ENCODE measurements around the gene RNF13. TPM values are rescaled to one million over a fixed set of nuclear protein-coding genes. Genes with fewer than 3 reads are reported as not detected.

RNF13 gene
- total RNA-seq, 1 experiment from 2014 or later: 28.9 TPM

DNA sequence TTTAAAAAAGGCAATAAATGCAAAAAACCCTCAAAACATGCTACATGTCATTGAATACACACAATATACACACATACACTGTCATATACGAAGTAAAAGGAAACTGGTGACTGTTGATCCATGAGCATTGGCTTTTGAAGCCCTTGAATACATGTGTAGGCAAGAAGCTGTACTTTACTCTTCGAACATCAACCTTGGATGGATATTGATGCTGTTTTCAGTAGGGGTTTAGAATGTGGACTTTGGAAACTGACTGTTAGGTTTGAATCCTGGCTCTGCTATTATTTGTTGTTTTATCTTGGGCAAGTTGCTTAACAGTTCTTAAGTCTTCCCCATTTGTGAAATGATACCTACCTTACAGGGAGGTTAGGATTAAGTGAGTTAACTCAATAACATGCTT, 30.5 kb downstream of the RNF13 start (continued):
- TF ChIP-seq ZBTB21 (CRISPR knock-in tag; IDR thresholded peaks at IDR 0.05; ENCODE audit: borderline replicate concordance): no peak
- TF ChIP-seq, protein P1, sequence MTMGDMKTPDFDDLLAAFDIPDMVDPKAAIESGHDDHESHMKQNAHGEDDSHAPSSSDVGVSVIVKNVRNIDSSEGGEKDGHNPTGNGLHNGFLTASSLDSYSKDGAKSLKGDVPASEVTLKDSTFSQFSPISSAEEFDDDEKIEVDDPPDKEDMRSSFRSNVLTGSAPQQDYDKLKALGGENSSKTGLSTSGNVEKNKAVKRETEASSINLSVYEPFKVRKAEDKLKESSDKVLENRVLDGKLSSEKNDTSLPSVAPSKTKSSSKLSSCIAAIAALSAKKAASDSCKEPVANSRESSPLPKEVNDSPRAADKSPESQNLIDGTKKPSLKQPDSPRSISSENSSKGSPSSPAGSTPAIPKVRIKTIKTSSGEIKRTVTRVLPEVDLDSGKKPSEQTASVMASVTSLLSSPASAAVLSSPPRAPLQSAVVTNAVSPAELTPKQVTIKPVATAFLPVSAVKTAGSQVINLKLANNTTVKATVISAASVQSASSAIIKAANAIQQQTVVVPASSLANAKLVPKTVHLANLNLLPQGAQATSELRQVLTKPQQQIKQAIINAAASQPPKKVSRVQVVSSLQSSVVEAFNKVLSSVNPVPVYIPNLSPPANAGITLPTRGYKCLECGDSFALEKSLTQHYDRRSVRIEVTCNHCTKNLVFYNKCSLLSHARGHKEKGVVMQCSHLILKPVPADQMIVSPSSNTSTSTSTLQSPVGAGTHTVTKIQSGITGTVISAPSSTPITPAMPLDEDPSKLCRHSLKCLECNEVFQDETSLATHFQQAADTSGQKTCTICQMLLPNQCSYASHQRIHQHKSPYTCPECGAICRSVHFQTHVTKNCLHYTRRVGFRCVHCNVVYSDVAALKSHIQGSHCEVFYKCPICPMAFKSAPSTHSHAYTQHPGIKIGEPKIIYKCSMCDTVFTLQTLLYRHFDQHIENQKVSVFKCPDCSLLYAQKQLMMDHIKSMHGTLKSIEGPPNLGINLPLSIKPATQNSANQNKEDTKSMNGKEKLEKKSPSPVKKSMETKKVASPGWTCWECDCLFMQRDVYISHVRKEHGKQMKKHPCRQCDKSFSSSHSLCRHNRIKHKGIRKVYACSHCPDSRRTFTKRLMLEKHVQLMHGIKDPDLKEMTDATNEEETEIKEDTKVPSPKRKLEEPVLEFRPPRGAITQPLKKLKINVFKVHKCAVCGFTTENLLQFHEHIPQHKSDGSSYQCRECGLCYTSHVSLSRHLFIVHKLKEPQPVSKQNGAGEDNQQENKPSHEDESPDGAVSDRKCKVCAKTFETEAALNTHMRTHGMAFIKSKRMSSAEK (CRISPR knock-in tag; IDR thresholded peaks at IDR 0.05; ENCODE audit: borderline replicate concordance): no peak

DNA sequence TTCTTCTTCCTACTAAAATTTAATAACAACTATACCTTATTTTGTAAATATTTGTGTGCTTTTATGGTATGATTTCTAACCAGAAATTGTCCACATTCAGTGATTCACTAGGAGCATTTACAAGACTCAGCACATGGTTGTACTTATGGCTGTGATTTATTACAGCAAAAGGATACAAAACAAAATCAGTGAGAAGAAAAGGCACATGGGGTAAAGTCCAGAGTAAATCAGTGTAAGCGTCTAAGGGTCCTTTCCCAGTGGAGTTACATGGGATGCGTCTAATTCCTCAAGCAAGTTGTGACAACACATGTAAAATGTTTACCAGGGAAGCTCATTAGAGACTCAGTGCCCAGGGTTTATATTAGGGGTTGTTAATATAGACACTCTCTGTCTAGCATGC, 31.1 kb downstream of the RNF13 start:
- H3K9me3 Mint-ChIP-seq: peaks cover 8% of the 10 kb centered on the region
- no peak for TF ChIP-seq HMGA2 (CRISPR knock-in tag; IDR thresholded peaks at IDR 0.05)
- no peak for TF ChIP-seq ZNF423 (CRISPR knock-in tag; IDR thresholded peaks at IDR 0.05)
- no peak for TF ChIP-seq MYBL2 (CRISPR knock-in tag; IDR thresholded peaks at IDR 0.05)
- TF ChIP-seq, protein P2, sequence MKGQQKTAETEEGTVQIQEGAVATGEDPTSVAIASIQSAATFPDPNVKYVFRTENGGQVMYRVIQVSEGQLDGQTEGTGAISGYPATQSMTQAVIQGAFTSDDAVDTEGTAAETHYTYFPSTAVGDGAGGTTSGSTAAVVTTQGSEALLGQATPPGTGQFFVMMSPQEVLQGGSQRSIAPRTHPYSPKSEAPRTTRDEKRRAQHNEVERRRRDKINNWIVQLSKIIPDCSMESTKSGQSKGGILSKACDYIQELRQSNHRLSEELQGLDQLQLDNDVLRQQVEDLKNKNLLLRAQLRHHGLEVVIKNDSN (CRISPR knock-in tag; IDR thresholded peaks at IDR 0.05): no peak
- TF ChIP-seq NR3C1 (CRISPR knock-in tag; conservative IDR thresholded peaks at IDR 0.05; ENCODE audit: low read depth): no peak
- TF ChIP-seq, protein P1 (CRISPR knock-in tag; IDR thresholded peaks at IDR 0.05; ENCODE audit: borderline replicate concordance): no peak
- no peak for TF ChIP-seq TEAD4 (CRISPR knock-in tag; IDR thresholded peaks at IDR 0.05)
- TF ChIP-seq TP53 (CRISPR knock-in tag; IDR thresholded peaks at IDR 0.05): no peak
- TF ChIP-seq, protein P3, sequence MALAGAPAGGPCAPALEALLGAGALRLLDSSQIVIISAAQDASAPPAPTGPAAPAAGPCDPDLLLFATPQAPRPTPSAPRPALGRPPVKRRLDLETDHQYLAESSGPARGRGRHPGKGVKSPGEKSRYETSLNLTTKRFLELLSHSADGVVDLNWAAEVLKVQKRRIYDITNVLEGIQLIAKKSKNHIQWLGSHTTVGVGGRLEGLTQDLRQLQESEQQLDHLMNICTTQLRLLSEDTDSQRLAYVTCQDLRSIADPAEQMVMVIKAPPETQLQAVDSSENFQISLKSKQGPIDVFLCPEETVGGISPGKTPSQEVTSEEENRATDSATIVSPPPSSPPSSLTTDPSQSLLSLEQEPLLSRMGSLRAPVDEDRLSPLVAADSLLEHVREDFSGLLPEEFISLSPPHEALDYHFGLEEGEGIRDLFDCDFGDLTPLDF (CRISPR knock-in tag; IDR thresholded peaks at IDR 0.05): no peak
- TF ChIP-seq, protein P4, sequence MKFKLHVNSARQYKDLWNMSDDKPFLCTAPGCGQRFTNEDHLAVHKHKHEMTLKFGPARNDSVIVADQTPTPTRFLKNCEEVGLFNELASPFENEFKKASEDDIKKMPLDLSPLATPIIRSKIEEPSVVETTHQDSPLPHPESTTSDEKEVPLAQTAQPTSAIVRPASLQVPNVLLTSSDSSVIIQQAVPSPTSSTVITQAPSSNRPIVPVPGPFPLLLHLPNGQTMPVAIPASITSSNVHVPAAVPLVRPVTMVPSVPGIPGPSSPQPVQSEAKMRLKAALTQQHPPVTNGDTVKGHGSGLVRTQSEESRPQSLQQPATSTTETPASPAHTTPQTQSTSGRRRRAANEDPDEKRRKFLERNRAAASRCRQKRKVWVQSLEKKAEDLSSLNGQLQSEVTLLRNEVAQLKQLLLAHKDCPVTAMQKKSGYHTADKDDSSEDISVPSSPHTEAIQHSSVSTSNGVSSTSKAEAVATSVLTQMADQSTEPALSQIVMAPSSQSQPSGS (CRISPR knock-in tag; IDR thresholded peaks at IDR 0.05; ENCODE audit: borderline replicate concordance, low read depth): no peak
- TF ChIP-seq SOX15 (CRISPR knock-in tag; IDR thresholded peaks at IDR 0.05): no peak
- TF ChIP-seq, protein P5, sequence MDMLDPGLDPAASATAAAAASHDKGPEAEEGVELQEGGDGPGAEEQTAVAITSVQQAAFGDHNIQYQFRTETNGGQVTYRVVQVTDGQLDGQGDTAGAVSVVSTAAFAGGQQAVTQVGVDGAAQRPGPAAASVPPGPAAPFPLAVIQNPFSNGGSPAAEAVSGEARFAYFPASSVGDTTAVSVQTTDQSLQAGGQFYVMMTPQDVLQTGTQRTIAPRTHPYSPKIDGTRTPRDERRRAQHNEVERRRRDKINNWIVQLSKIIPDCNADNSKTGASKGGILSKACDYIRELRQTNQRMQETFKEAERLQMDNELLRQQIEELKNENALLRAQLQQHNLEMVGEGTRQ (CRISPR knock-in tag; IDR thresholded peaks at IDR 0.05): no peak
- no peak for TF ChIP-seq SMAD4 (CRISPR knock-in tag; IDR thresholded peaks at IDR 0.05)
- TF ChIP-seq, protein P6, sequence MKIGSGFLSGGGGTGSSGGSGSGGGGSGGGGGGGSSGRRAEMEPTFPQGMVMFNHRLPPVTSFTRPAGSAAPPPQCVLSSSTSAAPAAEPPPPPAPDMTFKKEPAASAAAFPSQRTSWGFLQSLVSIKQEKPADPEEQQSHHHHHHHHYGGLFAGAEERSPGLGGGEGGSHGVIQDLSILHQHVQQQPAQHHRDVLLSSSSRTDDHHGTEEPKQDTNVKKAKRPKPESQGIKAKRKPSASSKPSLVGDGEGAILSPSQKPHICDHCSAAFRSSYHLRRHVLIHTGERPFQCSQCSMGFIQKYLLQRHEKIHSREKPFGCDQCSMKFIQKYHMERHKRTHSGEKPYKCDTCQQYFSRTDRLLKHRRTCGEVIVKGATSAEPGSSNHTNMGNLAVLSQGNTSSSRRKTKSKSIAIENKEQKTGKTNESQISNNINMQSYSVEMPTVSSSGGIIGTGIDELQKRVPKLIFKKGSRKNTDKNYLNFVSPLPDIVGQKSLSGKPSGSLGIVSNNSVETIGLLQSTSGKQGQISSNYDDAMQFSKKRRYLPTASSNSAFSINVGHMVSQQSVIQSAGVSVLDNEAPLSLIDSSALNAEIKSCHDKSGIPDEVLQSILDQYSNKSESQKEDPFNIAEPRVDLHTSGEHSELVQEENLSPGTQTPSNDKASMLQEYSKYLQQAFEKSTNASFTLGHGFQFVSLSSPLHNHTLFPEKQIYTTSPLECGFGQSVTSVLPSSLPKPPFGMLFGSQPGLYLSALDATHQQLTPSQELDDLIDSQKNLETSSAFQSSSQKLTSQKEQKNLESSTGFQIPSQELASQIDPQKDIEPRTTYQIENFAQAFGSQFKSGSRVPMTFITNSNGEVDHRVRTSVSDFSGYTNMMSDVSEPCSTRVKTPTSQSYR (CRISPR knock-in tag; IDR thresholded peaks at IDR 0.05): no peak
- ChIA-PET CTCF (interaction anchor here (0.6 to 1.0 kb wide), 2 partner anchors 36 to 72 kb away, joined by 3 to 4 read pairs; no protein-coding TSS in a partner anchor), POLR2A (no interaction called here)
- ATAC-seq (no peak), DNase-seq (ENCODE audit: low spot score) (no peak)
- H3K27ac Mint-ChIP-seq: 0 out of 2 replicates have a peak overlapping the region, but pooled peaks have one; percentile 7
- no peak overlapping the region for H3K4me3 Mint-ChIP-seq
- H3K4me1 Mint-ChIP-seq: peaks cover 7% of the 10 kb centered on the region
- no peaks in the 10 kb centered on the region for H3K27me3 Mint-ChIP-seq (ENCODE audit: low read depth)
- H3K36me3 Mint-ChIP-seq: peaks cover 14% of the 10 kb centered on the region

Data from WTC11 (cell line).